GM18873 (cell line): ENCODE data around the gene USH1C.

Source experiments
- ATAC-seq: cut with Tn5 transposase; IDR thresholded peaks from one replicate; pipeline ENCODE4 v1.9.1; 2021; ENCODE audit warnings: mild to moderate bottlenecking, moderate library complexity, moderate number of reproducible peaks; ENCODE audit not compliant: unreplicated experiment, low FRiP score

USH1C gene

DNA sequence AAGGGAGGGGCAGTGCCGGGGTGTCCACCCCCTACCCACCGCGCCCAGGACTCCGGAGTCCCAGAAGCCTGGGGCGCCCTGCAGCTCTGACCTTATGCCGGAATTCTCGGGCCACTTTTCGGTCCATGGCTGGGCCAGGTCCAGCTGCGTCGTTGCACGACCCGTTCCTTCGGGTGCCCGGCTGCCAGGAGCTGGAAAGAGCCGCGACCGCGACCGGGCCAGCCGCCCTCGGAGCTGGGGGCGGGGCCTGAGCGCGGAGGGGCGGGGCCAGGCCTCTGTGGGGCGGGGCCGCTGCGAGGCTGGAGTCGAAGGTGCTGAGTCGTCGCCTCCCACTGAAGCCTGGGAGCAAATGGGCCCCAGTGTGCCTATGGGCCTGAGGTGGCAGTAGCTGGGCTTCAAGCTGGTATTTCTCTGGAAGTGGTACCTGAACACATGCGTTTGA, at the start of gene USH1C:
Gene USH1C, minus strand, starts transcription at position 236 of the 442 bp plus-strand sequence. Its CDS starts 109 bp downstream, at position 127.
- no peak for ATAC-seq

DNA sequence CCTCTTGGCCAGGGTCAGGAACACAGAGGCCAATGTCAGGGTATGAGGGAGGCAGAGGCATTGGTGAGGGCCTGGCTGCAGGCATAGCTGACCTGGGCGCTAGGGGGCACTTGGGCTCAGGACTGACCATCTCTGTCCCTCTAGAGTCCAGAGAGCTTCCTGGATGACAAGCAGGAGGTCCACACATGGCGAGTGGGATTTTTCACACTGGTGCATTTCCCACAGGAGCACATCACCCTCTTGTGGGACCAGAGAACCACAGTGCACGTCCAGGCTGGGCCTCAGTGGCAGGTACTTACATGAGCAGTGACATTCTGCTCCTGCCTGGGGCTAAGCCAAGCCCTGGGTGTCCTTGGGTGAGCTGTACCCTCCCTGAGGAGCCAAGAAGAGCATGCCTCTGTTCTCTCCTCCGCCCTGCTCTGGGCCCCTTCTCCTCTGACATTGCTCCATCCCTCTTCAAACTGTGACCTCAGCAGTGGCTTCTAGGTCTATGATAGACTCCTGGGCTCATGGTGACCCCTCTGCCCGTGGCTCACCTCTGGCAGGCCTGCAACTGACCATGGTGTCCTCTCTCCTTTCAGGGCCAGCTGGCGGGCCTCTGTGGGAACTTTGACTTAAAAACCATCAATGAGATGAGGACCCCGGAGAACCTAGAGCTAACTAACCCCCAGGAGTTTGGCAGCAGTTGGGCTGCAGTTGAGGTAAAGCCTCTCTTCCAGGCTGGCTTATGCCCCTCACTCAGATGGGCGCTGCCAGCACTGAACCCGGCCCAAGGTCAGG, 49.4 kb upstream of the USH1C start:
- no peak for ATAC-seq

DNA sequence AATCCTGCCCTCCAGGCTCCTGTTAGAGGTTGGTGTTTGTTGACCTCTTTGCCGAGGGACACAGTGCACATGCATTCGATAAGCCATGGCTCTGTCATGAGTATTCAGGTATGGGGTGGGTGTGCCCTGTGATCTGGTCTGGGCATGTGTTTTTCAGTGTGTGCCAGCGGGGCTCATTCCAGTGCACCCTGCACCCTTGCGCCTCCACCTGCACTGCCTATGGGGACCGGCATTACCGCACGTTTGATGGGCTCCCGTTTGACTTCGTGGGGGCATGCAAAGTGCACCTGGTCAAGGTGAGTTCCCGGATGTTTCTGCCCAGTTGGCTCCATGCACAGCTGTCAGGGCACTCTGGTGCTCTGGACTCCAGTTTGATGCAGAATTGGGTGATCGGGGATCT, 47.1 kb upstream of the USH1C start:
- no peak for ATAC-seq

DNA sequence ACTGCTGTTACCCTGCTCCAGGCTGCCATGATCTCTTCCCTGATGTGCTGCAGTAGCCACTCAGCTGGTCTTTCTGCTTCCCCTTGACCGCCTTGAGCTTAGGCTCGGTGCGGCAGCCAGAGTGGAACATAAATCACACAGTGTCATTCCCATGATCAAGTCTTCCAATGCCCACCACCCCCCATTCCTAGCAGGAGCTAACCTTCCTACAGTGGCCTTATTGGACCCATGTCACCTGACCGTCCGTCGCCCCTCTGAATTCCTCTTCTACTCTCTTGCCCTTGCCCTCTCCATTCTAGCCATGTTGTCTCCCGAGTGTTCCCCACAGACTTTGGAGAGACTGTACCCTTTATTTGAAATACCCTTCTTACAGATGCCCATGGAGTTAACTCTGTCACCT, 46.2 kb upstream of the USH1C start:
- ATAC-seq: no peak

DNA sequence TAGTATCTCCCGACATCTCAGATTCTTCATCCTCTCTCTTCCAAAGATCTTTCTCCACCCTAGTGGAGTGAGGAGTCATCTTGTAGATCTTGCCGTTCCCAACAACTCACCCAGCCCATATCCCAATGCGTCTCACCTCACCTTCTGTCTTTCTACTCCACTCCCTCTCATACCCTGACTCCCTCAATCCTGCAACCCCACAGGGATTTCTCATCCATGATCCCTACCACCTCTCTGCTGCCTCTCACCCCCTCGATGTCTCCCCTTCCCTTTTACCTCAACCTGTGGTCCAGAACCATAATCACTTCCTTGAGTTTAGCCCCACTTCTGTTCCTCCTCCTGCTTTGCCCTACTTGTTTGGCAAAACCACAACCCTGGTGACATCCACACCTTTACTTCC, 44.5 kb upstream of the USH1C start:
- no peak for ATAC-seq

DNA sequence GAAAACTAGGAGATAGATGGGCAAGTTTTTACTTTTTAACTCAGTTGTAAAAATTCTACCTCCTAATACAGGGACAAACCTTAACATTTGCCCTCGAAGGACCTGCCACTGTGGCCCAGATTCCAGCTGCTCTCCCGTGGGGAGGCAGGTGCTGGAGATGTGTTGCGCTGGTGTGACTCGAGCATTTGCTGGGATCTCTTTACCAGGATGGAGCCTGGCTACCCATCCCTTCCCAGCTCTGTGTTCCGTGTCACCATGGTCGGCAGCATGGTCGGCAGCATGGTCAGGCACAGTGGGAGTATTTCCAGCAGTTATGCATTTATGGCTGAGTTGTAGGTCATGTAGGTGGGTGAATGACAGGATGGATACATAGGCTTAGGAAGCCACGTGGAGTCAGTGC, 44.0 kb upstream of the USH1C start:
- ATAC-seq: no peak

DNA sequence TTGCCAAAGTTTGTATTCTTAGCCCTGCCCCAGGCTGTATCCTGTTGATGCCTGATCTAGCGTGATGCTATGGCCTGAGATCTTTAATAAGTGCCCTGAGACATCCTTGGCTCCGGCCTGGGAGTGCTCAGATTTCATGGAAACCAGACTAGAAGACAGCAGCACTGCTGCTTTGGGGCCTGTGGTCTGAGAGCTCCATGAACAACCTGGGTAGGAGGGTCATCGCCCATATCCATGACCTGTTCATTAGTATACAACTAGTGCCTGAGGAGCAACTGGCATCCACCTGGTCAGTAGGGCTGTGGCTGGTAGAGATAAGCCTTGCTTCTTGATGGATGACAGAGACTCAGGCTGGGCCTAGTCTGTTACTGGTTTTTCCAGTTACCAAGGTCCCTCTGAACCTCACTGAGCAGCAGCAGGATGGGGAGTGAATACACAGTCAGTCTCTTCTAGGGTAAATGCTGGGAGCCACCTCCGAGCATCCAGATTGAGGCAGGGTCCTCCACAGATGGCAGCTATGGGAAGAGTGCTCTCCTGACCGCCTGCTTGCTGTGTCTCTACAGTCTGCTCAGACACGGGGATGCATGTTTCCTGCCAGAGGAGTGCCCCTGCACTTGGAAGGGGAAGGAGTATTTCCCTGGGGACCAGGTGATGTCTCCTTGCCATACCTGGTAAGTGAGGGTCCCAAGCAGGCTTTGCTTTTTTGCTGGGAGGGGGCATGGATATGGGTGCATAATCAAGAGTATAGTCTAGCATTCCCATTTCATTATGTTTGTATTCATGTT, 41.9 kb upstream of the USH1C start:
- ATAC-seq: no peak

DNA sequence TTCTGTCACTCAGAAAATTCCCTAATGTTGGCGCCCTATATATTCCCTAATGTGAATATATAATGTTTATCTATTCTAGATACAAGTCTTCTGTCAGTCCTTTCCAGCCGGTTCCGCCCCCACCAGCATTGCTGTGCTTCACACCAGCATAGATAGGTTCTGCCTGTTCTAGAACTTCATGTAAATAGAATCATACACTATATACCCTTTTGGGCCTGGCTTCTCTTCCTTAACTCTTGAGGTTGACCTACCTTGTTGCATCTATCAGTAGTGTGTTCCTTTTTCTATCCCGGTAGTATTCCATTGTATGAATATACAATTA, 37.5 kb upstream of the USH1C start:
- no peak for ATAC-seq

DNA sequence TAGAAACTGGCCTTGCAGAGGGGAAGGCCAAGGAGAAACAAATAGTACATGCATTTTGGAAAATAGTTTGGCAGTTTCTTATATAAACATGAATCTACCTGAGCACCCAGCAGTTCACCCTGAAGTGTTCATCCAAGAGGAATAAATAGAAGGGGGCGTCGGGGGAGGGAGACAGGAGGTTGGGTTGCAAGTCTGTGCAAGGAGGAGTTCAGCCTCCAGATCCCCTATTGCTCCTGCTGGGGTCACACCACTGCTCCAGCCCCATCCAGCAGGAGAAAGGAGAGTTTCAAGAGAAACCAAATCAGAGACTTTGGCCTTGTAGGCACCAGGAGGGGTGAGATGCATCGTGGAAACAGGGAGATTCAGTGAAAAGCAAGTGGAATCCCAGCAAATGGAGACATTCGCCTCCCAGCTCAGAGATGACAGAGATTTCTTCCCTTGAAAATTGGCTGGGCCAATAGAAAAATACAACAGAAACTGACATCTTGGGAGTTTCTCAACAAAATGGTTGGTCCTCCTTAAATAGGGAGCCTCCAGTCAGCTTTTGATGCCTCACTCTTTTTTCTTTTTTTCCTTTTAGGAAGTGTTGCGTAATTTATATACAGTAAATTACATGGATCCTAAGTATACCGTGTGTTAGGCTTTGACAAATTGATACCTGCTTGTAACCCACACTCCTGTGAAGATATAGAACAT, 37.0 kb upstream of the USH1C start:
- ATAC-seq: no peak

DNA sequence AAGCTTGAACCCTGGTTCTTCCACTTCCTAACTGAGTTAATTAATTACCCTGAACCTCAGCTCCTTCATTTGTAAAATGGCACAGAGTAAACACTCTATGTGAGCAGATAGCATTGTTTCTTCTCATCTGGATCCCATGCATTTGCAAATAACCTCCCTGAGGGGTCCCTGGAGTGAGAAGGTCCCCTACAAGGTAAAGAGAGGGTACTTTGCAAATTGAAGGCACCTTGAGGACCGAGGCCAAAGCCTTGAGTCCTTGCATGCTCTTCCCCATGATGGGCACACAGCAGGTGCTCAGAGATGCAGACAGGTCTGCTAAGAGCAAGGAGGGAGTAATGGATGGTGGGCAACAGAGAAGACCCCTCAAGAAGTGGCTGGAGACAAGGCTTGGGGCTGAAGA, 36.1 kb upstream of the USH1C start:
- ATAC-seq: no peak

DNA sequence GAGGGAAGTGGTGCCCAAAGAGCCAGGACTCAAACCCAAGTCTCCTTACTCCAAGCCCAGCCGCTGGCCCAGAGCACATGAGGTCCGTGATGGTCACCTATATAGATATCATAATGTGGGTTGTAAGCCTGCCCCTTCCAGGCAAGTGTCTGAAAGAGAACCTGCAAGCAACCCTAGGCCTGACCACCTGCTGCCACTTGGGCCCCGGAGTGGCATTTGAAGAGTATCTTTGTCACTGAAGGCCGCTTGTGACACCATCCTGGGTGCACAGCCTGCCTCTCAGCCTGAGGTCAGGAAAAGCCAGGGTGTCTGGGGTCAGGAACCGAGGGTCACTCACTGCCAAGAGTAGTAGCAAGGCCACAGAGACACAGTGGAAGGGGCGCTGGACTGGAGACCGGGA, 35.2 kb upstream of the USH1C start:
- ATAC-seq: no peak

DNA sequence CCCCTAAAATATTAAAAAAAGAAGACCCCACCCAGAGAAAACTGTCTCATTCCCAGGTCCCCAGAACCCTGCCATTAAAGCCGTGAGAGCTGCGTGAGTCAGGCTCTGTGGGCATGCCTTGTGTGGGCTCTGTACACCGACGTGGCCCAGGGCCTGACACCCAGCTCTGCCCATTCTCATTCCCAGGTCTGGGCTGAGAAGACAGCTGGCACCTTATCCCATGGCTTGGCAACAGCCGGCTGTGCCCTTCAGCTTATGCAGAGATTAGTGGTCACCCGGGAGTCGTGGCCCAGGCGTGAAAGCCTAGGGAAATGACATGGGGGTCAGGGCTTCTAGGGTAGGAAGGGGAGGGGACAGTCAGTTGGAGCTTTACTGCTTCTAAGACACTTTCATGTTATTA, 34.7 kb upstream of the USH1C start:
- ATAC-seq: no peak

DNA sequence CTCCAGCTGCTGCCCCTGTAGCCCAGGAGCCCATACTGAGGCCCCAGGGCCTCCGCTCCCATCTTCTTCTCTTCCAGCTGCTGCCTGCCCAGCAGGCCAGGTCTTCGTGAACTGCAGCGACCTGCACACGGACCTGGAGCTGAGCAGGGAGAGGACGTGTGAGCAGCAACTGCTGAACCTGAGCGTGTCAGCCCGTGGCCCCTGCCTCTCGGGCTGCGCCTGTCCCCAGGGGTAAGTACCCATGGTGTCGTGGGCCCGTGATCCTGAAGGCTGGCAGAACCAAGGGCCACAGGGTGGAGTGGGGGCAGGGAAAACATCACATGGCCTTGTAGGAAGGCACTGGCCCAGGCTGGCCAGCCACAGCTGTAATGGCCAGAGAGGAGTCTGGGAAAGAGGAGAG, 34.1 kb upstream of the USH1C start:
- no peak for ATAC-seq

DNA sequence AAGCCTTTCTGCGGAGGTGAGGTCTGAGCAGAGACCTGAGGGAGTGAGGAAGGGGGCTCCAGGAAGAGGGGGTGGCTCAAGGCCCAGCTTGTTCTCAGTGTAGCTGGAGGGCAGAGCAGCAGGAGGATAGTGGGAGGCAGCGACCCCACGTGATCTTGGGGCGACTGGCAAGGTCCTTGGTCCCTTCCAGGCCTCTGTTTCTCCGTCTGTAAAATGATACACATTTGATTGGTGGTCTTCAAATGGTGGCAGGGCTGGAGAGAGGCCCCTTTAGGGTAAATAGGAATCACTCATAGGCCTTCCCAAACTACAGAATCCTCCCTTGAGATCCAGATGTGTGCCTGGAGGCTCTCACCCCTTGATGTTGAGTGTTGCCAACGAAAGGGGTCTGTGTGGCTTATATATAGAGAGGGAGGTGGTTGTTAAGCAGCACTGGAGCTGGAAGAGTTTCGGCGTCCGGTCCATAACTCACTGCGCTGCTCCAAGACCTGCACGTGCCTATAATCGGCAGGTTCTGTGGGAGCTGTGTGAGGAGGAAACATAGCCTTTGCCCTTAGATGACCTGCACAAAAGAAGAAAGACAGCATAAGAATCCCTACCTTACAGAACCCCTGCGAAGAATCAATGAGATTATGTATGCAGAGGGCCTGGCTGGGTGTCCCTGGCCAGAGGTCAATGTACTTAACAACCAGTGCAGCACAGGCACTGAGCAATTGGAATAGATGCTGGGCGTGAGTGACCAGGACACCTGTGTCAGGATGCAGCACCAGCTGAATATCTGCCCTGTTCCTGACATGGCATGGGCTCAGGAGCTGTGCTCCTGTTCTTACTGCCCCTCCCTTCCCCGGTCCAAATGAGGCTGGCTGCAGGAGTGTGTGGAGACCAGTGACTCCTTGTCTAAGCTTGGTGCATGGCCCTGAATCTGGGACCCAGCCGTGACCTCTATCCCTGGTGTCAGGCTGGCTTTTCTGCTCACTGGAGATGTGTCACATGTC, 31.5 kb upstream of the USH1C start:
- ATAC-seq: no peak

DNA sequence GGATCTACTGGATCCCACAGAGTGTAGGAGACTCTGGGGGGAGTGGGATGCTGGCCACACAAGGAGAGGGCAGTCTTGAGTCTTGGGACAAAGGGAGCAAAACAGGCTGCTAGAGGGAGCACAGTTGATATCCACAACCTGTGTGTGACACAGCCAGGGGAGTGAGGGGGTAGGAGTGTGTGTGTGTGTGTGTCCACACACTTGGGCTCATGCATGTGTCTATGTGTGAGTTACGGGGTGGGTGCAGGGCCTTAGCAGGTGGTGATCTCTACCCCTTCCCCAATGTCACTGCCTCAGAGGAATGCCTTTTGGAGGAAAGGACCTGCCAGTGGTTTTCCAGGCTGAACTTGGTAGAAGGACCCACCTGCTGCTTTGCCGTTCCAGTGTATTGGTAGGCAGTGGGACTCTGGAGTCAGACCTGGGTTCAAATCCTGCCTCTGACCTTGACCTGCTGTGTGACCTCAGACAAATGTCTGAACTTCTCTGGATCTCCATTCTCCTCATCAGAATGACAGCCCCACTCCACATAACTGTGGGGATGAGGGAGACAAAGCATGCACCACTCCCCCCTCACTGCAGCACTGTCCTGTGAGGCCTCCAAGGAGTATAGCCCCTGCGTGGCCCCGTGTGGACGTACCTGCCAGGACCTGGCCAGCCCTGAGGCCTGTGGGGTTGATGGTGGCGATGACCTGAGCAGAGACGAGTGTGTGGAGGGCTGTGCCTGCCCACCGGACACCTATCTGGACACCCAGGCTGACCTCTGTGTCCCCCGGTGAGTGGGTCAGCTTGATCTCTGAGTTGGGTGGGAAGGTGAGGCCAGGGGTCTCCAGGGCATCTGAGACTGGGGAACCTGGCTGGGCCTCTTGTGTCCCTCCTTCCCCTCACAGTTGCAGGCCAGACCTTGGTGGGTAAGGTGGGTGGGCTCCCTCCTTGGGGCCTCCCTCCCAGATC, 30.2 kb upstream of the USH1C start:
- no peak for ATAC-seq

DNA sequence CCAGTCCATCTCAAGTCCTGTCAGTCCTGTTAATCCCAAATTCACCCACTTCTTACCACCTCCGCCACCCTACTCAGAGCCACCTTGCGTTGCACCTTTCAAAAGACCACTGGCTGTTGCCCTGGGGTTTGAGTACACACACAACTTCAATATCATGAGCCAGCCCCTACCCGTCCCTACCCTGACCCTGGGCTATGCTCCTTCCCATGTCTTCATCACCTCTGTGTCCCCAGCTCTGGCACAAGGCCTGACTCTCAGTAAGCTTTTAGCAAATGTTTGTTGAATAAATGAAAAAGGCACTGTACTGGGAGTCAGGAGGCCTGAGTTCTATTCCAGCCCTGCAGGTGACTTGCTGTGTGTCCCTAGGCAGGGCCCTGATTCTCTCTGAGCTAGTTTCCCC, 29.3 kb upstream of the USH1C start:
- ATAC-seq: no peak

DNA sequence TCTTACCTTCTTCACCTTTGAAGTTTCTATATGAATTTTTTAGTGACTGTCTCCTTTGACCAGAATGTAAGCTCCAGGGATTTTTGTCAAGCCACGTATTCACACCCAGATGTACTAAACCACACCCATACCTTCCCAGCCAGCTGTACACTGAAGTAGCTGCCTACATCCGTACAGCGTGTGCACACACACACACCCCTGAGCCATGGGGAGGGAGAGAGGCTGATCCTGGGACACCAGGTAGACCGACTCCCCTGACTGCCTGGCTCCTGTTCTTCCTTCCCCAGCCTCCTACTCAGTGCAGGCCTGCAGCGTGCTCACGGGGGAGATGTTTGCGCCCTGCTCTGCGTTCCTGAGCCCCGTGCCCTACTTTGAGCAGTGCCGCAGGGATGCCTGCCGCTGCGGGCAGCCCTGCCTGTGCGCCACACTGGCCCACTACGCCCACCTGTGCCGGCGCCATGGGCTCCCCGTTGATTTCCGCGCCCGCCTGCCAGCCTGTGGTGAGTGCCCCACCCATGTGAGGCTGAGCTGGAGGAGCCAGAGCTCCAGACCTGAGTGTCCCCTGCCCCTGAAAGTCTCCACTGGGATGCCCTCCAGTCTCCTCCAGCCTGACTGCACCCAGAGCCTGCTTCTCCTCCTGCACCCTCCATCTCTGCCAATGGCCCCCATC, 28.7 kb upstream of the USH1C start:
- ATAC-seq: no peak

DNA sequence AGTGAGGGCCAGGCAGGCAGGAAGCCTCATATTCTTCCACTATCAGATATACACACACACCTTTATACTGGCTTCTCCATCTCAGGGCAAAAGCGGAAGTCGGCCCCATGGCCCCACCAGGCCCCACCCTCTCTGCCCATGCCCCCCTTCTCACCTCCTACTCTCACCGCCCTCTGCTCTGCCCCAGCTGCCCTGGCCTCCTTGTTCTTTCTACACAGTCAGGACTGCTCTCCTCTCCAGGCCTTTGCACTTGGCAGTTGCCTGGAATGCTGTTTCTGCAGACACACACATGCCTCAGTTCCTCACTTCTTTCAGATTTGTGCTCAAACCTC, 28.1 kb upstream of the USH1C start:
- ATAC-seq: no peak
